ENCODE results near the gene FBXW8. TPM values are rescaled to one million over a fixed set of nuclear protein-coding genes. Genes with fewer than 3 reads are reported as not detected.

FBXW8 gene
- total RNA-seq, 1 donor from 2014 or later = 3.3 TPM

DNA sequence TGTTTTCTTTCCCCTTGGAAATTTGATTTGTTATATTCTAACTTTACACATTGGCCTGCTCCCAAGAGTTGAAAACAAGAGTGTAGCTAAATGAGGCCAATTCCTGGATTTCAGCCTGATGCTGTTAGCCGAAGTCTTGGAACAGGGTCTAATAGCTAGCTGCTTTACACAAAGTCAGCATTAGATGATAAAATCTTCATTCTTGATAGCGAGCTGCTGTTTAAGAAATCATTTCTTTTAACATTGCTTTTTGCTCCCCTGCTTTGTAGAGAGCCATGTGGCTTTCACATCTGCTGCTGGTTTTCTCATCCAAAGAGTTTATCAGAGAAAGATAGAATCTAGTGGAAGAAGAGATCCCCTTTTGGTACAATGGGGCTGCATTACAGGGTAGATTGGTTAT lies 22.3 kb downstream of the FBXW8 start:
- intact Hi-C loops (cut with DNase I) = no loop called here
- Histone ChIP-seq H3K36me3 (peaks cover 14 to 20% of the 10 kb centered on the region in 2 donors), H3K4me1 (peaks cover 0 to 10% of the 10 kb centered on the region in 2 donors), H3K9me3 (no peaks in the 10 kb centered on the region), H3K27ac (no peak overlapping the region), H3K4me3 (no peak overlapping the region), H3K27me3 (no peaks in the 10 kb centered on the region)
- TF ChIP-seq, protein P1, sequence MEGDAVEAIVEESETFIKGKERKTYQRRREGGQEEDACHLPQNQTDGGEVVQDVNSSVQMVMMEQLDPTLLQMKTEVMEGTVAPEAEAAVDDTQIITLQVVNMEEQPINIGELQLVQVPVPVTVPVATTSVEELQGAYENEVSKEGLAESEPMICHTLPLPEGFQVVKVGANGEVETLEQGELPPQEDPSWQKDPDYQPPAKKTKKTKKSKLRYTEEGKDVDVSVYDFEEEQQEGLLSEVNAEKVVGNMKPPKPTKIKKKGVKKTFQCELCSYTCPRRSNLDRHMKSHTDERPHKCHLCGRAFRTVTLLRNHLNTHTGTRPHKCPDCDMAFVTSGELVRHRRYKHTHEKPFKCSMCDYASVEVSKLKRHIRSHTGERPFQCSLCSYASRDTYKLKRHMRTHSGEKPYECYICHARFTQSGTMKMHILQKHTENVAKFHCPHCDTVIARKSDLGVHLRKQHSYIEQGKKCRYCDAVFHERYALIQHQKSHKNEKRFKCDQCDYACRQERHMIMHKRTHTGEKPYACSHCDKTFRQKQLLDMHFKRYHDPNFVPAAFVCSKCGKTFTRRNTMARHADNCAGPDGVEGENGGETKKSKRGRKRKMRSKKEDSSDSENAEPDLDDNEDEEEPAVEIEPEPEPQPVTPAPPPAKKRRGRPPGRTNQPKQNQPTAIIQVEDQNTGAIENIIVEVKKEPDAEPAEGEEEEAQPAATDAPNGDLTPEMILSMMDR (IDR thresholded peaks at IDR 0.05) = no peak
- no peak for DNase-seq (ENCODE audit: low spot score in 2 of 2)

DNA sequence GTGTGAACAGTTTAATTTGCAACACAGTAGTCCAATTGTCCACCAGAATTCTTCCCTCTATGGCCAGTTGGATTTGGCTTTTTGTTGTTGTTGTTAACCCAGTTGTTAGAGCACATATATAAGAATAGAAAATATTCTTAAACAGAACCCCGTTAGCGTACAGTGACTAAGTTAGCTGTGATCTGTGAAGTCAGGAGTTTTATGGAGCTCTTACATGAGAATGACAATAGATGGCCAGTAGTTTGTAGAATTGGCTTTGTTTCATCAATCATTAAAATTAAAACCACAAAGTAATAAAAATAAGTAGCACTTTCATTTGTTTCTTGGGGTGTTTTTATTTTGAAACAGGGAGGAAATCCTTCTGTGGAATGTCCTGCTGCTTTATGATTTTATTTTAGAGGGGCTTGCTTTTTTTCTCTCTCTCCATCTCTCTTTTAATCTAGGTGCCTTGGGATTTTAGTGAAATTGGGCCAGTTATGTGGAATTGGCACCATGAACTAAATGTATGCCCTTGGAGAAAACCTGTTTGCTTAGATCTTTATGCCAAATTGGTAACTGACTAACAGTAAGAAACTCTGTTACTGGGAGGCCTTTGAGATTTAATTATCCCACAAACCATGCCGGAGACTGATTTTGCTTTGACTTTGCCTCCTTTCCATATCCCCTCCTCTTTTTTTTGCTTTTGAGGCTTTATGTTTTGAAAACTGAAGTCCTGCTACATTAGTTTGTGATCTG lies 22.9 kb downstream of the FBXW8 start:
- Histone ChIP-seq H3K36me3 (peaks cover 11 to 19% of the 10 kb centered on the region in 2 donors), H3K27ac (no peak overlapping the region), H3K4me3 (no peak overlapping the region), H3K4me1 (peaks cover 0 to 10% of the 10 kb centered on the region in 2 donors), H3K27me3 (no peaks in the 10 kb centered on the region), H3K9me3 (no peaks in the 10 kb centered on the region)
- intact Hi-C loops (cut with DNase I) = no loop called here
- DNase-seq (ENCODE audit: low spot score in 2 of 2) = no peak
- TF ChIP-seq, protein P1 (IDR thresholded peaks at IDR 0.05) = no peak

DNA sequence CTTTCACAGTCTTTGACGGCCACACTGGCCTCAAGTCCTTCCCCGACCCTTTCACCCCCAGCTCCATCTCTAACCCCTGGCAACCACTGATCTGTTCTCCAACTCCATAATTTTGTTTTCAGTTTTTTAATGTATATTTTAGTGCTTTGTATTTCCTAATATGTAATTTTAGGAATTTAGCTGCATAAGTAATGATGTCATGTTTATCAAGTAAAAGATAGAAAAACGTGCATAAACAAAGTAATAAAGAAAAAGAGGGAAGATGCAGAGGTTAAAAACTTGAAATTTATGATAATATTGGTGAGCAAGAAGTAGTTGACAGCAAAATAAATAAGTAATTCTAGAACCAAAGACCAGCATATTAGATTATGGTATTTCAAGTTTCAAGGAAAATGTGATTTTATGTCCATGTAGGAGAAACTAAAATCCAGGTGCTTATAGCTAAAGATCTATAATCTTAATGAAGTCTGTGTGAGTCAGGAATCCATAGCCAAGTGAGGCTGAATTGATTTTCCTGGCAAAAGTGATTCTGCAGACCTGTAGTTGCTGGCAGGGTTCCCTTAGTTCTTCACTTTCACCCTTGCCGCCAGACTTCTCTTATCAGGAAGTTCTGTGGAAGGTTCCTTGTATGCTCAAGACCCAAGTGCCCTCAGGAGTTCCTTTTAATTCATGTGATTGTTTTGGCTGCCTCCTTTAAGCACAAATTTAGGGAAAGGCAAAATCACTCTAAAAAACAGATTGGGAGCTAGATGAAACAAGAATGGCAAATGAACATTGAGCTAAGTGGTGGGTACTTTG lies 24.4 kb downstream of the FBXW8 start:
- Histone ChIP-seq H3K27me3 (no peaks in the 10 kb centered on the region), H3K4me1 (peaks cover 0 to 10% of the 10 kb centered on the region in 2 donors), H3K36me3 (peaks cover 4 to 11% of the 10 kb centered on the region in 2 donors), H3K9me3 (no peaks in the 10 kb centered on the region), H3K27ac (no peak overlapping the region), H3K4me3 (no peak overlapping the region)
- no peak for DNase-seq (ENCODE audit: low spot score in 2 of 2)
- intact Hi-C loops (cut with DNase I) = no loop called here
- TF ChIP-seq, protein P1 (IDR thresholded peaks at IDR 0.05) = no peak

DNA sequence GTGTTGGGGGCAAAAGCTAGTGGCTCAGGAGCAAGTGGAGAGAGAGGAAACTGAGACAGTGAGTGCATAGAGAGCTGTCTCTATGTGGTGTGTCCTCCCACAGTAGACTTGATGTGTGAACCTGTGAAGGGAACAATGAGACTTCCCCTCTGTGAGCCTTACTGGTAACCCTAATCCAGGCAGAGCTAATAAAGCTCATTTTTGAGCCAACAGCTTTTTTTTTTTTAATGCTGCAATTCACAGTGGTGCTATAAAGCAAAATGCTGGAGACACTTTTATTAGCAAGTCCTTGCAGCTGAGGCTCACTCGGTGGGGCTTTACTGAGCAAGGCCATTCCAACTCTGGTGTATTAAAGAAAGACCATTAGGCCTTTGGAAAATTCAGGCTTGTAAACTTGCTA lies 26.9 kb downstream of the FBXW8 start:
- Histone ChIP-seq H3K4me3 (no peak overlapping the region), H3K9me3 (no peaks in the 10 kb centered on the region), H3K27ac (no peak overlapping the region), H3K27me3 (no peaks in the 10 kb centered on the region), H3K4me1 (peaks cover 0 to 10% of the 10 kb centered on the region in 2 donors), H3K36me3 (peaks cover 0 to 8% of the 10 kb centered on the region in 2 donors)
- intact Hi-C loops (cut with DNase I) = no loop called here
- no peak for DNase-seq (ENCODE audit: low spot score in 2 of 2)
- TF ChIP-seq, protein P1 (IDR thresholded peaks at IDR 0.05) = no peak

DNA sequence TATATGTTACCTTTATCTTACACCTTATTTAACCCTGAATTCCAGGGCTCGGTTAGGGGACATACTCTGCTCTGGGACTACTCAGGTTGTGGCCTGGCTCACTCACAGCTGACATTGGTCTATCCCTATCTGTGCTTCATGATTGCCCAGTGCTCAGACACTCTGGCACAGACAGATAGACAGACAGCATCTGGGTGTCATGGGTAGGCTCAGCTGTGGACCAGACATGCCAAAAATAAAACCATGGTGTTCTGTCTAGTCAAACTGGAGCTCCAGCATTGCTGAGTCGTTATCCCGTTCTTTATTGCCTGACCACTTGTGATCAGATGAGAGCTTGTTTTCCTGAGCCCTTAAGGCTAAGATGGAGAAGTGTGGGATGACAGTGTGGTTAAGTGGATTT lies 29.0 kb downstream of the FBXW8 start:
- Histone ChIP-seq H3K9me3 (no peaks in the 10 kb centered on the region), H3K27ac (no peak overlapping the region), H3K4me3 (no peak overlapping the region), H3K36me3 (peaks cover 0 to 8% of the 10 kb centered on the region in 2 donors), H3K27me3 (no peaks in the 10 kb centered on the region), H3K4me1 (peaks cover 0 to 4% of the 10 kb centered on the region in 2 donors)
- TF ChIP-seq, protein P1 (IDR thresholded peaks at IDR 0.05) = no peak
- intact Hi-C loops (cut with DNase I) = no loop called here
- no peak for DNase-seq (ENCODE audit: low spot score in 2 of 2)

All from ascending aorta (tissue), 2 donors.